Measurements from ENCODE around the gene IFNGR1.
"Not testable (repeated sequence)": the region's sequence is repeated elsewhere in the genome, so short reads cannot be mapped to it uniquely, and the experiment has no call there.

Gene IFNGR1

DNA sequence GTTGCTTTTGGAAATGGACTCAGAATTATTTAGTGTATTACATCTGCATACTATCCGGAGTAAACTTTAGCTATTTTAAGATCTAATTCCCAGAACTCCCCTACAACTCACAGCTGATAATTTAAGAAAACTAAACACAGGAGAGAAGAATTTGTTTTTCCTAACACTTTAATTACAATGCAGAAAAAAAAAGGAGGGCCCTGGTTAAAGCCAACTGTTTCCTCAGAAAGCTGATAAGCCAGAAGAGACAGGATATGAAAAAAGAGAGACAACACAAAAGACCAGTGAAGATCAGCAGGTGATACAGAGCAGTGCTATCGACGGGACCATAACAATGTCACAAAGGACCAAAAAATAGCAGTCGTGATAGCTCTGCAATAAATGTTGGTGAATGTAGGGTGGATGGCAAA lies 5.8 kb downstream of the IFNGR1 start:
- no peak for DNase-seq (ENCODE audit: low spot score)

DNA sequence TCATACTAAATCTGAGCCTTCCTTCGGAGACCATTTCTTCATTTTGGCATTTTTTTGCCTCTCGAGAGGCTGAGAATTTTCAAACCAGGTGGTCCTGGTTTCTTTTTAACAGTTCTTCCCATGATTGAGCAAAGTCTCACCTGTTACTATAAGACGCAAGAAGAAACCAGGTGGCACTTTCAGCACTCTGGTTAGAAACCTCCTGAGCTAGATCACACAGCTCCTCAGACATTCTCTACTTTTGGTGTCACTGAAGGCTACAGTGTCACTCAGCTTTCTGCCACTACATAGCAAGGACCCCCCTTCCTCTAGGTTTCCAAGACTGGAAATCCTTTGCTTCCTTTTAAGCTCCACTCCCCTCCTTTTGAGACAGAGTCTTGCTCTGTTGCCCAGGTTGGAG lies 7.3 kb downstream of the IFNGR1 start:
- no peak for DNase-seq (ENCODE audit: low spot score)

DNA sequence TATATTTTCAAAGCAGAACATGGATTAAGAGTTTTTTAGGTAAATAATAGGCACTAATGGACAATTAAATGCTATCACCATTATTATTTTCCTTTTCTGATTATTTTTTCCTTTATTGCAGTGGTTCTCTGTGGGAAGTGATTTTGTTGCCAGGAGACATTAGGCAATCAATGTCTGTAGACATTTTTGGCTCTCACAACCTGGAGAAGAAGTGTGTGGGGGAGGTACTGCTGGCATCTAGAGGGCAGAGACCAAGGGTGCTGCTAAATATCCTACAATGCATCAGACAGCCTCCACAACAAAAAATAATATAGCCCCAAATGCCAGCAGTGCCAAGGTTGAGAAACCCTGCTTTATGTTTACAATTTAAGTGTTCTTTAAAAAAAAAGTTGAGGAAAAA lies 8.3 kb downstream of the IFNGR1 start:
- DNase-seq (ENCODE audit: low spot score), result no peak

DNA sequence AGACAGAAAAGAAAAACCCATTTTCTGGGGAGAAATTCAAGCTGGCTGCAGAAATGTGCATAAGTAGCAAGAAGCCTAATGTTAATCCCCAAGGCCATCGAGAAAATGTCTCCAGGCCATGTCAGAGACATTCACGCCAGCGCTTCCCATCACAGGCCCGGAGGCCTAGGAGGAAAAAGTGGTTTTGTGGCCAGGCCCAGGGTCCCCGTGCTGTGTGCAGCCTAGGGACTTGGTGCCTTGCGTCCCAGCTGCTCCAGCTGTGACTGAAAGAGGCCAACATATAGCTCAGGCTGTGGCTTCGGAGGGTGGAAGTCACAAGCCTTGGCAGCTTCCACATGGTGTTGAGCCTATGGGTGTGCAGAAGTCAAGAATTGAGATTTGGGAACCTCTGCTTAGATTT lies 10.9 kb downstream of the IFNGR1 start:
- DNase-seq (ENCODE audit: low spot score), result no peak

DNA sequence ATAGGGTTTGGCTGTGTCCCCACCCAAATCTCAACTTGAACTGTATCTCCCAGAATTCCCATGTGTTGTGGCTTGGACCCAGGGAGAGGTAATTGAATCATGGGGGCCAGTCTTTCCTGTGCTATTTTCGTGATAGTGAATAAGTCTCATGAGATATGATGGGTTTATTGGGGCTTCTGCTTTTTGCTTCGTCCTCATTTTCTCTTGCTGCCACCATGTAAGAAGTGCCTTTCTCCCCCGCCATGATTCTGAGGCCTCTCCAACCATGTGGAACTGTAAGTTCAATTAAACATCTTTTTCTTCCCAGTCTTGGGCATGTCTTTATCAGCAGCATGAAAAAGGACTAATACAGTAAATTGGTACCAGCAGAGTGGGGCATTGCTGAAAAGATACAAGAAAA lies 11.7 kb downstream of the IFNGR1 start:
- not testable (repeated sequence) for DNase-seq (ENCODE audit: low spot score)

DNA sequence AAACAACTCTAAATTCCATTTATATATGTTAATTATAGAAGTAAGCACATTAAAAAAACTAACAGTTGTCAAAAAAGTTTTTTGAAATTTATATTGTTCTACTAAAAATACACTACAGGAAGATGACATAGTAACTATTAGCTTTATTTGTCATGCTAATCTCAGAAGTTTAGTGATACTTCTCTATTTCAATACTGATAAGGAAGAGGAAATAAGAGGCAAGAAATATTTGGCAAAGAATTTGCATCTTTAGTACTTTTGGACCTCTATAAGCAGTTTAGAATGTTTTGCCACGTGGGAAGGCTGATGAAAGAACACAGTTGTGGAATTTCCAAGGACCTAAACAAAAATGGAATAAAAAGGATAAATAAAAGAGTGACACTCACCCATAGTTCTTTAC lies 12.6 kb downstream of the IFNGR1 start:
- no peak for DNase-seq (ENCODE audit: low spot score)

DNA sequence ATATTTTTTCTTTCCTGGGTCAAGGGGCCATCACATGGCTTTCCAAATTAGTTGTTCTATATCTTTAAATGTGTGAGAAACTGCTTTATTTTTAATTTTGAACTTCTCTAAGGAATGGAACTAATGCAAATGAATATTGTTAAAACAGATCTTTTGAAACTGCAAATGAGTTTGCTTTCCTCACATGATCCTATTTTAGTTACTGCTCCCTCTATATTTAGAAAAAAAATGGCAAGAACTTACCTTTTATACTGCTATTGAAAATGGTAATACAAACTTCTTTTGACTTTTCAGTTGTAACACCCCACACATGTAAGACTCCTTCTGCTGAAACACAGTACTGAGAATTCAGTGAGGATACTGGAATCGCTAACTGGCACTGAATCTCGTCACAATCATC lies 15.9 kb downstream of the IFNGR1 start:
- DNase-seq (ENCODE audit: low spot score), result no peak

DNA sequence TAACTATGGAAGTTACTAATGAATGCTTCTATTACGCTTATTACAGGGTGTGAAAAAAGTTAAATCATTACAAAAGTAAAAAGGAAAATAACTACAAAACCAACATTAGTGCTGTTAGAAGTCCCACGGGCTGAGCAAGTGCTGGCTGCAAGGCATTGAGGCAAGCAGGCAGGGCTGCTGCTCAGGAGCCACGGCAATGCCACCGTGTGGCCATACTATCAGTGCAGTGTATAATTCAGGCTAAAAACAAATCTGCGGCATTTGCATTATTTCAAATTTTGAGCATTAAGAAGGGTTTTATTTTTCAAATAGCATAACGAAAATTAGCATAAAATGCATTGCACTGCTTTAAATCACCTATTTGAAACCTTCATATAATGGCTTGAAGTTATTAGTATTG lies 17.1 kb downstream of the IFNGR1 start:
- no peak for DNase-seq (ENCODE audit: low spot score)

DNA sequence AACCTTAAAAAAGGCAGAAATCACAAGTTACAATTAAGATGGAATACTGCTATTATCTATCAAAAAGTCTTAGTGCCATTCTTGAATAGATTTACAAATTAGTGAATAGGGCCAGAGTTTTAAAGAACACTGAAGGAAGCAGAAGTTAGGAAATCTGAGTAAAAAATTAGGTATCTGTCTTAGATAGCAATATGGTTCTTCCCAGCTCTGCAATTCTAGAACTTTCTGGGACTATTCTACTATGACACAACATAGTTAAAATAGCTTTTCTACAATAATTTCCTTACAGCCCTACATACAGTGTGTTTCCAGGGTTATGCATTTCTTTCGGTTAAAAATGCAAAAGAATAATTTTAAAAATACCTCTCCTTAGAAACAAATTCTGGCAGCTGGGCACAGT lies 18.2 kb downstream of the IFNGR1 start:
- no peak for DNase-seq (ENCODE audit: low spot score)

DNA sequence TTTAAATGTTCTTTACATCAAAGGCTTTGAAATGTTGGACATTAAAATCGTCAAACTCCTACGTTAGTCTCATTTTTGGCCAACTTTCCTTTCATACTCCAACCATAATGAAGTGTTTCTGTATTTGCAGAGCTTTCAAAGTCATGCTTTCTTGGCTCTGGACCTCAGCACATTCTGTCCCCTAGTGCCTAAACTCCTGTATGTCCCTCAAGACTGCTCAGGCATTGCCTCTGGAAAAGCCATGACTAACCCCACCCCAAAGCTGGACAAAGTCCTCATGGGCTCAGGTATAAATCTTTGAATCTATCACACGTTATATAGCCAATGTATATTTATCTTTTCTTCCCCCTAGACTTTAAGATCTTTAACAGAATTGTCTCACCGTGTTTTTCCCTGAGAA lies 18.9 kb downstream of the IFNGR1 start:
- no peak for DNase-seq (ENCODE audit: low spot score)

DNA sequence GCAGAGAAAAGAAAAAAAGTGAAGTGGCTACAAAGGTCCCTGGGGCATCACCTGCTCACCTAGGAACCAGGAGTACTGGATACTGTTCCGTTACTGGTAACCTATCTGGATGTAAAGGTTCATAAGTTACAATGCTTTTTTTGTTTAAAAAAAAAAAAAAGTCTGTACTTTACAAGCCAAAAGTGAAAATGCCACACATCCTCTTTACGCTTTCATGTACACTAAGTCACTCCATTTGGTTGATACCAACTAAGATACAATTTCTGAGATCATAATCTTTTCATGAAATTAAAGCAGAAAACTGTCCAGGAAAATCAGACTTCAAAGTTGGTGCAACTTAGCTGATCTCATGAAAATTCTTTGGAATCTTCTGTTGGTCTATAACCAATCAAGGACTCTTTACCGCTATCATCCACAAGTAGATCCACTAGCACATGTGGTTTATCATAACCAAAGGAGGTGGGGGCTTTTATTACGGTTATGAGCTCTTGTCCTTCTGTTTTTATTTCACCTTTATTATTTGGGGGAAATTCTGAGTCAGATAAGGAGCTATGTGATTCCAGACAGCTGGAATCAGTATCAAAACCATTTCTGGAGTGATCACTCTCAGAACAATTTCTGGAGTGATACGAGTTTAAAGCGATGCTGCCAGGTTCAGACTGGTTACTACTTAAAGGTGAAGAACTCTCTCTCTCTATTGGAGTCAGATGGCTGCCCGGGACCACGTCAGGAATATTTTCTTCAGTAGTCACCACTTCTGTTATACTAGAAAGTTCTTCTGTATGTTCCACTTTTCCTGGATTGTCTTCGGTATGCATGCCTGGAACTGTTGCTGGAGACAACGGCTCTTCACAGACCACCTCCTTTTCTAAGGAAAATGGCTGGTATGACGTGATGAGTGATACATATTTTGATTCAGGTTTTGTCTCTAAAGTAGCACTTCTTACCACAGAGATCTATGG lies 21.2 kb downstream of the IFNGR1 start:
- no peak for DNase-seq (ENCODE audit: low spot score)

DNA sequence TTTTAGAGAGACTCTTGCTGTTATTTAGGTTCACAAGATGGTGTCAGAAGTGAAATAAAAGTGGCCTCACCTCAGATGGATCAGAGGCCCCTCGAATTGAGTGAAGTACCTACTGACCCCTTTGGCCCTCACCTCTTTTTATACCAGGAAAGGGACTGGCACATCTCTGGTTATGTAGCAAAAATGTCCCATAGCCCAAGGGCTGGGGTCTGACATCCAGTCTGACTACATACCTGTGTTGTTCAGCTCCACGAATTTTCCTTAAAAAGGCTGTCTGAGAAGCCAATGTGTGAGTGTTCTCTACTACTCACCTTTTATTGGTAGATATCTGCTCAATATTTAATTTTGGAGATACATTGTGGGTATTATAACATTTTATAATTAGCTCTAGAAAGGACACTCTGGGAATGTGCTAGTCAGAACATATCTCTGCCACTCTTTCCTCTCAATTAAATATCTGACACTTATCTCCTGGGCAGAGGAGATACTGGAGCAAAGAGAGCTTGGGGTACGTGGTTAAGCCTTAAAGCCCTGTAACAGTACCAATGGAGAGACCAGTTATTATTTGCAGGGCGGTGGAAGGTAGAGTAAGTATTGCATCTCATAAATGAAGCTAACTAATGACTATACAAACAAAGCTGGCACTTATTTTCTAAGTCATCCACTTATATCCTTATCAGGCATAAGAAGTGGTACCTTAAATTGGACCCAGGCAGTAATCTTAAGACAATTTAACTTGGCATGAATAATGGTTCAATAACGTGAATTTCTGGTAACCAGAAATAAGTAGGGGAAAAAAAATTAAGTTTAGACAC lies 25.7 kb downstream of the IFNGR1 start:
- no peak for DNase-seq (ENCODE audit: low spot score)

DNA sequence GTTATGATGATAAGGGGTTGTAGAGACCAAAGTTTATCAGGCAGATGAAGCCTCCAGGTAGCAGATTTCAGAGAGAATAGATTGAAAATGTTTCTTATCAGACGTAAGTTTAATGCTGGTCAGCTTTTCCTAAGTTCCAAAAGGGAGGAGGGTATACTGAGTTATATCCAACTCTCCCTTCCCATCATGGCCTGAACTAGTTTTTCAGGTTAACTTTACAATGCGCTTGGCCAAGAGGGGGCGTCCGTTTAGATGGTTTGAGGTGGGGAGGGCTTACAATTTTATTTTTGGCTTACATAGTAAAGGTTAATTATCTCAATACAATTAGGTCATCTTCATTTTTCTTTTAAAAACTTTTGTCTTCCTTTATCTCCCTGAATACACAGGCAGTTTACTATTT lies 26.4 kb downstream of the IFNGR1 start:
- no peak for DNase-seq (ENCODE audit: low spot score)

DNA sequence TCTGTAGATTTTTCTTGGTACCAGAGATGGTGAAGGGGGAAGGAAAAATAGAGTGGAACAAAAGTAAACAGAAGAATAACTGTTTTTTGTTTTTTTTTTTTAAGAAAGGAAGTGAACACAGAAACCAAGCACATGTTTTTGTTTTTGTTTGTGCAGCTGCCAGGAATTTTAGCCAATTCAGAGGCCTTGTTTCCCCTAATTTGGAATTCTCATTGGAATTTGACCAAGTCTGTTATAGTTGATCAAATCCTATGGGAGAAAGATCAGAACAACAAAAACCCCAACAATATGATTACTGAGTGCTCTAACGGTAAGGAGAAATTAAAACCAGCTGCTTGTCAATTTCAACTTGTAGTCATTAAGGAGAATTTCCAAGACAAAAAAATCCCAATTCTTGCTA lies 27.5 kb downstream of the IFNGR1 start:
- no peak for DNase-seq (ENCODE audit: low spot score)

DNA sequence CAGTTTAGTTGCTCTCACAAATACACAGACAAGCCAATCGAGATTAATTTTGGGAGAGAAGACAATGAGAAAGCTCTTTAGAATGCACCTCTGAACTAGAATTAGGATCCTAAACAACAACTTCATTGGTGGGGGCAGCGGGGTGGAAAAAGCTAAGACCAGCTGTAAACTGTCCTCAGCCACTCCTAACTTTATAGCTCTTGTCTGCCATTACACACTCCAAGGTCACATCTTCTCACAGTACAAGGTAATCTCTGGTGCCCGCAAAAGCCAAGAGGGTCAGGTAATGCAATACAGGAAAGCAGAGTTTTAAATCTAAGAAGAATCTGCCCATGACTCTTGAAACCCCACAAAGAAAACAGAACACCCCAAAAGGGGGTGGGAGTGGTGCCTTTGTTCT lies 27.9 kb downstream of the IFNGR1 start:
- no peak for DNase-seq (ENCODE audit: low spot score)

DNA sequence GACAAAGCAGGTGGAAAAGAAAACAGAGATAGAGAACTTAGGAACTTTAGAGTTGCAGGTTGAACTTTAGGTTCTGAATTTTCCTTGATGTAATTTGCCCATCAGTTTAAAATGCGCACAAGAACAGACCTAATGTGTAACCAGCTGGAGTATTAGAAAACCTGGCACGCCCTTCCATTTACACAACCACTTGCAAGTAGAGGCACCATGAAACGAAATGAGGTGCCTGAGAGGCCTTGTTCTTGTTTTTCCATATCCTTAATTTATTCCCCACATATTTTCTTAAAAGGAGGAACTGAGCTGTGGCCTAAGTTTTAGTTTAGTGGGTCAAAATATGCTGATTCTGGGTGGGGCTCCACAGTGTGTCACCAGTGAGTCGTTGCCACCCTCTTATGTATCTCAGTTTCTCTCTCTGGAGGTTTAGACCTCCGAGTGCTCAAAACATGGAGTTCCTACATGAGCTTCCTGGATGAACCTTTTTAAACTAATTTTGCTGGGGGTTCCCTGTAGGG lies 28.5 kb downstream of the IFNGR1 start:
- DNase-seq (ENCODE audit: low spot score), result no peak

DNA sequence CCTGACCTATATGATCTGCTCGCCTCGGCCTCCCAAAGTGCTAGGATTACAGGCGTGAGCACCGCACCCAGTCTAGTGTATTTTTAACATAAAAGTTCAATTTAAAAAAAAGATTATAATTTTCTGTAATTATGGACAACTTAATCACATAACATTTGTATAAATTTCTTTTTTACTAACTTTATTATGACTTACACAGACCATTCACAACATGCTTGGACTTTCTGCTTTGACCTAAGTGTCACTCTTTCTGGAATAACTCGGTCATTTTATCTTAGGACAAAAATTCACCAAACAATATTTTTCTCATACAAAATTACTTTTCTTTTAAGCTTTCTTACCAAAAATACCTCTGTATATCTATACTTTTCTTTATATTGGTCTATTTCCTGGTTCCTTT lies 30.3 kb downstream of the IFNGR1 start:
- DNase-seq (ENCODE audit: low spot score), result no peak

DNA sequence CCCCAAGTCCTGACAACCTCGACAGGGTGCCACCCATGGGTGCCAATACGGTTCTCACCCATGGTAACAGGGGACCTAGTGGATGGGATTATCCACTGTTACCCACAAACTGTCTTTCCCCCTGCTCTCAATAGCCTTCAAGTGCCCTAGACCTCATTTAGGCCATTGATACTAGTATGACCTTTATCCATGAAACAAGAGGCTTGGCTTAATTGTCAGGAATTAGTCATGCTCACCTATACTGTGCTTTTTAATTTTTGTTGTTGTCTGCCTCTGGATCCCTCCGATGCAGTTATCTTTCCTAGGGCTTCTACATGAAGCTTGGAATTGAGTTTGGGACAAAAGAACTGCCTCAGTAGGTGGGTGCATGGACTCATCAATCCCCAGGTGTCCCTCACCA lies 33.9 kb downstream of the IFNGR1 start:
- DNase-seq (ENCODE audit: low spot score), result no peak

DNA sequence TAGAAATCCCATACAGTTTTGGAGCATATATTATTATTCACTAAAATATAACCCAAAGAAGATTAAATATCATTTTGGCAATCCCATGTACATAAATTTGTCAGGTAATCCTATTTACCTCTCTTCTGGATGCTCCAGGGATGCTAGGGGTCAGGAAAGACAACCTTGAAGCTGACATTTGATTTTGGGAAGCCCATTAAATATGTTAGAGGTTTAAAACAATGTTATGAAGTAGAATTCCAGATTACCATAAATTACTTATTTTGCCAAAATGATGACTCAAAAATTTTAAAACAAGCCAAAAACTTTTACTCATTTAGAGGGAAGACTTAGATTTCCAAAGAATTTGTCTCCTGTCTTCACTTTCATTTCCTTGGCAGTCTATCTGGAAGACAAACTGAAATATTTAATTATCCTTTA lies 36.5 kb downstream of the IFNGR1 start:
- DNase-seq (ENCODE audit: low spot score), result no peak

DNA sequence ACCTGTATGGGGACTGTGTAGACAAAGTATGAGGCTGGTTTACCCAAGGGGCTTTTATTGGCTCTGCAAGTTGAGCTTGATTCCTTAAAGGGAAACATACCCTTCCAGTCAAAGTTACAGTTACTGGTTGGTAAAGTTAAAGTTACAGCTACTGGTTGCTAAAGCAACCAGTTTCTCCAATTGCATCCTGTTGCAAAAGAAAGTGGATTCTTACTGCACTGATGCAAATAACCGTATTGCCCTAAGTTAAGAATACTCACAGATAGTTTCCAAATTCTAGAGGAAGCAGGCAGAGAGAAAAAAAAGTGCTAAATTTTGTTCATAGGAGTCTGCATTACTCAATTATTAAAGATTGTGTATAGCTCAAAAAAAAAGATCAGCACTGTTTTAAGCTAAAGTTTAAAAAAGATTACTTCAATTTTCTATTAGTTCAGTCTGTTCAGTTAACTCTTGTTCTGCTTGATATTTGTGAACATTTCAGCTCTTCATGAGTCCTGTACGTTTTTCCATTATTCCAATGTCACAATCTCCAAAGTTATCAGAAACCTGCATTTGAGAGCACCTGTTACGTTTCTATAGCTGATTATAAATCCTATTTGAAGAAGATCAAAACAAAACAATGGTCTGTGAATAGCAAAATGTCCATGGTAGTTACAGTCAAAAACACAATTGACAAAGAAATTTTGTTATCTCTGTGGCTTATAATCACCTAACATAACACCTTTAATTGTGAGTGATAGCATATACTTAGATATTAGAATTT lies 37.1 kb downstream of the IFNGR1 start:
- no peak for DNase-seq (ENCODE audit: low spot score)

DNA sequence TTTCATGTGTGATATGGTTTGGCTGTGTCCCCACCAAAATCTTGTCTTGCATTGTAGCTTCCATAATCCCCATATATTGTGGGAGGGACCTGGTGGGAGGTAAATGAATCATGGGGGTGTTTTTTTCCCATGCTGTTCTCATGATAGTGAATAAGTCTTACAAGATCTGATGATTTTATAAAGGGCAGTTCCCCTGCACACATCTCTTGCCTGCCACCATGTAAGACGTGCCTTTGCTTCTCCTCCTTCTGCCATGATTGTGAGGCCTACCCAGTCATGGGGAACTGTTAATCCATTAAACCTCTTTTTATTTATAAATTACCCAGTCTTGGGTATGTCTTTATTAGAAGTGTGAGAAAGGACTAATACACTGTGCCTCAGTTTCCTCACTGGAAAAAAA lies 41.6 kb downstream of the IFNGR1 start:
- DNase-seq (ENCODE audit: low spot score), result no peak

DNA sequence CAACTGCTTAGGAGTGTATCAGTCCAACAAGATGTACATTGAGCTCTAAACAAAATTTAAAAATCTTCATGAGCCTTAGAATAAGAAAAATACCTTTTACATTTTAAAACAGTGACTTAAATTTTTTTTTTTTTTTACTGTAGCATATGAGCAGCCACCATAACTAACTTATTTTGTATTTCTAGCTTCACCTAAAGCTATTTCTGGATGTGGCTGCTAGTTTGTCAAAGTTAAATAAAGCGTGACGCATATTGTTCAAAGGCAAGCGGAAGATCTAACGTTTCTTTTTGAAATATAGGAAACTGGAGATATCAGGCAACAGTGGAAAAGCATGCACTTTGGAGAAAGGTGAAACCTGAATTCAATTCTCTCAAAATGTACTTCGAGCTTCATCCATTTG lies 42.5 kb downstream of the IFNGR1 start:
- no peak for DNase-seq (ENCODE audit: low spot score)
